ENCODE data around the gene MDH2. TPM values are rescaled to one million over a fixed set of nuclear protein-coding genes. Genes with fewer than 3 reads are reported as not detected.
A peak's percentile ranks its signal among the peaks of the same experiment; 100 is the strongest.

Gene MDH2
- total and polyA plus RNA-seq, 2 of the 8 experiments (the other 6 are each of a cell fraction or from before 2014, with no cell fraction given): 203 to 254 TPM

DNA sequence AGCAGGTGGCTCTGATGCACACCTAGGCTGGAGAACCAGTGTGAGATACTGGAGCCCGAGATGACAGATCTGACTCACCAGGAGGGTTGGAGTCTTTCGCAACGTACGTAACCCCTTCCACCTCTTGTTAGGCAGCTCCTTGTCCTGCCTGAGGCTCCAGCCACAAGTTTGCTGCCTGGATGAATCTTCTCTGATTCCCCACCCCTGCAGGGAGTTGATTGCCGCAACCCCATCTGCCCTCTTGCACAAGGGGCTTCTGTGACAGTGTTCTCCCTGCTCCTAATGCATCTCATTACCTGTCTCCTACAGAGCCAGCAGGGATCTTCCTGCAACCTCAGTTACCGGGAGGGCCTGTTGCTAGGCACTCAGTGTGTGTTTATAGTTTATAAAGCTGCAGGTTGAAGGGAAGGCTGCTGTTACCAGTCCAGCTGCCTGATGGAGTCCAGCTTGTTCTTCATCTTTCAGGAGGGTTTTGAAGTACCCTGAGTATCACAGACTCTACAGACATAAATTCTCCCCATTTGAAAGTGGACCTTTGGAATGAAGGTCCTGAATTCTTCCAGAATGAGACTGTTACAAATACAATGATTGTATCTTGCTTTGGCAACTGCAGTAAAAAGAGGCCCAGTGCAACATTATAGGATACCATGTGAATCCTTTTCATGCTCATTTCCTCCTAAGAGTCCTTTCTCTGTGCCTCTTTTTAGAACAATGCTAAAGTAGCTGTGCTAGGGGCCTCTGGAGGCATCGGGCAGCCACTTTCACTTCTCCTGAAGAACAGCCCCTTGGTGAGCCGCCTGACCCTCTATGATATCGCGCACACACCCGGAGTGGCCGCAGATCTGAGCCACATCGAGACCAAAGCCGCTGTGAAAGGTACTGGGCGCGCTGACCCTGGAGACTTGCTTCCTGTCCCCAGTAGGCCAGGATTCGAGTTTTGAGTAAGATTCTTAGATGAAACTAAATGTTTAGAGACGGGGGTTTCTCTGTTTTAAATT lies 6.5 kb downstream of the MDH2 start:
- no peak overlapping the region for H3K4me2 ChIP-seq (ENCODE audit: insufficient read depth in 1 of 2, low read depth in 2 of 2, low read length in 2 of 2)
- FAIRE-seq: no peak
- peak; percentile 79 for TF ChIP-seq CEBPB (IDR thresholded peaks at IDR 0.05; ENCODE audit: low read depth, low read length)

More for the DNA sequence above, 6.5 kb downstream of the MDH2 start:
- H3K79me1 ChIP-seq (ENCODE audit: low read depth, low read length): peaks cover 8% of the 10 kb centered on the region
- no peaks in the 10 kb centered on the region for H3K27me3 ChIP-seq (replicated peaks in 1 of 4; ENCODE audit: control insufficient read depth in 3 of 4, extremely low read depth in 1 of 4, insufficient read depth in 3 of 4, low read length in 3 of 4)
- H4K8ac ChIP-seq (ENCODE audit: extremely low read depth, insufficient read depth, low read length): no peak overlapping the region
- H3K9ac ChIP-seq (replicated peaks in 1 of 4; ENCODE audit: extremely low read depth in 1 of 4, low read depth in 3 of 4, low read length in 3 of 4): no peak overlapping the region; a peak in 1 of 7 replicates
- no peaks in the 10 kb centered on the region for H3K23me2 ChIP-seq (ENCODE audit: low read depth, low read length)
- peaks cover 7 to 65% of the 10 kb centered on the region in 2 experiments for H3K79me2 ChIP-seq (ENCODE audit: control insufficient read depth in 1 of 2, insufficient read depth in 2 of 2, low read length in 2 of 2)
- H2BK15ac ChIP-seq (ENCODE audit: low read length): no peak overlapping the region
- H3K14ac ChIP-seq (ENCODE audit: insufficient read length): no peak overlapping the region
- ChIA-PET CTCF (ENCODE audit: partially characterized antibody) (interaction anchor here (0.7 to 3.6 kb wide), 8 partner anchors 15 to 127 kb away, joined by 3 to 15 read pairs (median 4); no protein-coding TSS in a partner anchor), POLR2A (ENCODE audit: partially characterized antibody) (interaction anchor here (1.1 to 15.6 kb wide), 5 partner anchors 9 to 237 kb away, joined by 3 to 127 read pairs (median 4); no protein-coding TSS in a partner anchor)
- no peak overlapping the region for H2AK5ac ChIP-seq (ENCODE audit: low read depth, low read length)
- peaks cover 22 to 55% (median 35%) of the 10 kb centered on the region in 4 experiments for H3K36me3 ChIP-seq (ENCODE audit: control insufficient read depth in 2 of 4, insufficient read depth in 4 of 4, low read length in 3 of 4)
- no peak overlapping the region for H3K56ac ChIP-seq (replicated peaks; ENCODE audit: insufficient read length, low read depth, low read length)
- no peaks in the 10 kb centered on the region for H3K9me3 ChIP-seq (ENCODE audit: insufficient read depth in 2 of 2, low read depth in 1 of 2, low read length in 1 of 2)
- no peak overlapping the region for H3K4ac ChIP-seq (replicated peaks; ENCODE audit: insufficient read length, low read depth, low read length)
- H2BK12ac ChIP-seq (ENCODE audit: low read depth, low read length): no peak overlapping the region
- peaks cover 13 to 22% of the 10 kb centered on the region in 2 experiments for H4K20me1 ChIP-seq (replicated peaks in 1 of 2; ENCODE audit: control insufficient read depth in 1 of 2, insufficient read depth in 2 of 2, low read length in 2 of 2)
- H2BK120ac ChIP-seq (replicated peaks; ENCODE audit: low read depth, low read length): no peak overlapping the region
- WGBS, 2 experiments (ENCODE audit: extremely low coverage in 1 of 2, insufficient coverage in 1 of 2, insufficient read length in 1 of 2, insufficient replicate concordance in 2 of 2, low coverage in 1 of 2, low lambda C conversion rate in 2 of 2, missing lambda C conversion rate in 1 of 2): 94% methylated on average over 18 of the region's 18 CpGs; no CpG with 5 or more reads in 1 of the 2 experiments
- peak overlapping the region; percentile 29; the same call in 1 of the 2 replicates for H3K27ac ChIP-seq (ENCODE audit: low read depth, low read length)
- no peak overlapping the region for H4K91ac ChIP-seq (replicated peaks; ENCODE audit: insufficient read length, low read length)
- H2AFZ ChIP-seq (ENCODE audit: low read length): no peak overlapping the region
- H3K4me3 ChIP-seq (ENCODE audit: extremely low read depth in 1 of 4, insufficient read depth in 2 of 4, low read depth in 3 of 4, low read length in 4 of 4): no peak overlapping the region
- H3K4me1 ChIP-seq (replicated peaks in 1 of 4; ENCODE audit: control insufficient read depth in 3 of 4, insufficient read depth in 4 of 4, low read length in 3 of 4): peaks cover 0 to under 1% (median 0%) of the 10 kb centered on the region in 4 experiments; a peak in 4 of 7 replicates
- H3K18ac ChIP-seq (ENCODE audit: extremely low read depth, low read length): no peak overlapping the region
- DNase-seq (ENCODE audit: low read depth in 1 of 2, low spot score in 2 of 2): no peak
- no peak overlapping the region for H2BK20ac ChIP-seq (ENCODE audit: low read length)
- no peak overlapping the region for H4K5ac ChIP-seq (ENCODE audit: insufficient read length, low read depth, low read length)
- no peak overlapping the region for H3K23ac ChIP-seq (ENCODE audit: insufficient read length)
- H2BK5ac ChIP-seq (ENCODE audit: low read depth, low read length): no peak overlapping the region
